NT2/D1 (cell line): ENCODE measurements around the gene CARS2.

Experiments used
- SUZ12 ChIP-seq: IDR thresholded peaks from 2 replicates; pipeline ENCODE4 v1.6.1; 2011; ENCODE audit not compliant: insufficient read length, insufficient read depth; ENCODE audit errors: extremely low read depth
- YY1 ChIP-seq: IDR thresholded peaks from 2 replicates; pipeline ENCODE4 v1.6.1; 2011; ENCODE audit not compliant: insufficient read length, insufficient read depth

- TF ChIP-seq YY1 (no peak), SUZ12 (no peak)
These were observed 105.6 kb downstream of the CARS2 start for GRCh38 chr13:110600261-110600819.
